Neural cell (in vitro differentiated cells): ENCODE results near the gene E2F2. TPM values are rescaled to one million over a fixed set of nuclear protein-coding genes. Genes with fewer than 3 reads are reported as not detected.

ENCODE experiments used
- H2AFZ ChIP-seq: fragments of 200-600, 300-800 bp; sonication (generic), shearing (Covaris generic); 2 replicates; pipeline ENCODE4 v1.6.0; 2014; ENCODE audit warnings: low read depth, mild to moderate bottlenecking, antibody characterized with exemption, low read length, moderate library complexity
- H3F3A ChIP-seq: fragments of 200-600 bp; shearing (Covaris generic); 2 replicates; pipeline ENCODE4 v1.6.1; 2016; ENCODE audit warnings: mild to moderate bottlenecking, moderate library complexity, mixed read lengths, antibody characterized with exemption, low read length; ENCODE audit not compliant: insufficient read depth, poor library complexity, severe bottlenecking
- H3K27ac ChIP-seq: fragments of 200-600, 300-800 bp; sonication (generic), shearing (Covaris generic); 2 replicates; pipeline ENCODE4 v1.5.1; 2014; ENCODE audit warnings: mild to moderate bottlenecking, low read length, moderate library complexity
- H3K27me3 ChIP-seq: fragments of 300-800, 200-600 bp; sonication (generic), shearing (Covaris generic); 2 replicates; pipeline ENCODE4 v1.6.0; 2014; ENCODE audit warnings: mild to moderate bottlenecking, low read depth, low read length, moderate library complexity; ENCODE audit not compliant: insufficient read depth
- H3K36me3 ChIP-seq: fragments of 300-800, 200-600 bp; sonication (generic), shearing (Covaris generic); 2 replicates; pipeline ENCODE4 v1.5.1; 2014; ENCODE audit warnings: mild to moderate bottlenecking, antibody characterized with exemption, low read length, moderate library complexity; ENCODE audit not compliant: insufficient read depth
- H3K4me2 ChIP-seq: fragments of 300-800, 200-600 bp; sonication (generic), shearing (Covaris generic); 2 replicates; pipeline ENCODE4 v1.6.0; 2014; ENCODE audit warnings: mild to moderate bottlenecking, low read length
- H3K4me3 ChIP-seq: fragments of 300-800, 200-600 bp; sonication (generic), shearing (Covaris generic); 2 replicates; pipeline ENCODE4 v1.5.1; 2014; ENCODE audit warnings: mild to moderate bottlenecking, low read length, moderate library complexity
- H3K79me2 ChIP-seq: fragments of 200-600 bp; shearing (Covaris generic); replicated peaks from 2 replicates; pipeline ENCODE4 v1.6.0; 2014; ENCODE audit warnings: mild to moderate bottlenecking, low read length, moderate library complexity; ENCODE audit not compliant: insufficient read depth
- H3K9ac ChIP-seq: fragments of 300-800, 200-600 bp; sonication (generic), shearing (Covaris generic); 2 replicates; pipeline ENCODE4 v1.6.1; 2016; ENCODE audit warnings: mild to moderate bottlenecking, low read length, mixed read lengths
- H3K9me2 ChIP-seq: fragments of 200-600 bp; shearing (Covaris generic); 2 replicates; pipeline ENCODE4 v1.6.1; 2016; ENCODE audit warnings: mild to moderate bottlenecking, low read length, mixed read lengths; ENCODE audit not compliant: insufficient read depth
- H3K9me3 ChIP-seq: fragments of 200-600, 300-800 bp; sonication (generic), shearing (Covaris generic); 2 replicates; pipeline ENCODE4 v1.6.1; 2016; ENCODE audit warnings: mild to moderate bottlenecking, mixed run types, low read length, moderate library complexity, mixed read lengths
- H4K20me1 ChIP-seq: fragments of 200-600 bp; shearing (Covaris generic); 2 replicates; pipeline ENCODE4 v1.6.1; 2016; ENCODE audit warnings: mild to moderate bottlenecking, mixed run types; ENCODE audit not compliant: insufficient read depth
- EP300 ChIP-seq: fragments of 450-650 bp; conservative IDR thresholded peaks from 2 replicates; pipeline ENCODE4 v1.6.1; 2014; ENCODE audit warnings: antibody characterized with exemption, mild to moderate bottlenecking, moderate library complexity; ENCODE audit not compliant: poor library complexity, severe bottlenecking
- EZH2 ChIP-seq: fragments of 200-600, 300-800 bp; shearing (Covaris generic), sonication (generic); IDR thresholded peaks from 2 replicates; pipeline ENCODE4 v1.6.1; 2014; ENCODE audit warnings: antibody characterized with exemption, low read length, borderline replicate concordance, mild to moderate bottlenecking; ENCODE audit not compliant: insufficient read depth, poor library complexity, severe bottlenecking
- MXI1 ChIP-seq: fragments of 450-650 bp; conservative IDR thresholded peaks from 2 replicates; pipeline ENCODE4 v1.6.1; 2014; ENCODE audit warnings: antibody characterized with exemption, mild to moderate bottlenecking; ENCODE audit not compliant: poor library complexity, severe bottlenecking
- POLR2AphosphoS5 ChIP-seq: IDR thresholded peaks from 2 replicates; pipeline ENCODE4 v1.6.1; 2012
- RAD21 ChIP-seq: fragments of 450-650 bp; conservative IDR thresholded peaks from 2 replicates; pipeline ENCODE4 v1.6.1; 2014; ENCODE audit warnings: antibody characterized with exemption, mild to moderate bottlenecking, moderate library complexity
- SMC3 ChIP-seq: fragments of 450-650 bp; conservative IDR thresholded peaks from 2 replicates; pipeline ENCODE4 v1.6.1; 2014; ENCODE audit warnings: antibody characterized with exemption, mild to moderate bottlenecking, moderate library complexity; ENCODE audit not compliant: poor library complexity
- TAF1 ChIP-seq: IDR thresholded peaks from 2 replicates; pipeline ENCODE4 v1.6.1; 2012; ENCODE audit warnings: low read depth
- polyA plus RNA-seq: library from polyadenylated mRNA; depleted of rRNA; stranded (reverse); fragments of >200 nt; gene quantifications from 2 replicates; pipeline ENCODE4 v1.2.3, GENCODE V29; 2014
- TF ChIP-seq, protein P1 (sequence below): IDR thresholded peaks from 2 replicates; pipeline ENCODE4 v1.6.1; 2012; ENCODE audit warnings: borderline replicate concordance
- TF ChIP-seq, protein P2 (sequence below): fragments of 450-650 bp; IDR thresholded peaks from 2 replicates; pipeline ENCODE4 v1.5.1; 2014; ENCODE audit warnings: antibody characterized with exemption, mild to moderate bottlenecking, moderate library complexity; ENCODE audit not compliant: poor library complexity, severe bottlenecking

The E2F2 gene
- polyA plus RNA-seq, 1 donor from 2014 or later: 0.16 TPM

GRCh38 chr1:23566304-23566703 lies 35.3 kb upstream of the E2F2 start:
- Histone ChIP-seq H4K20me1 (no peaks in the 10 kb centered on the region), H3K9me3 (no peaks in the 10 kb centered on the region), H3K9ac (no peak overlapping the region), H3K27me3 (peaks cover 11% of the 10 kb centered on the region), H3K9me2 (no peaks in the 10 kb centered on the region), H3K4me2 (no peak overlapping the region), H2AFZ (no peak overlapping the region), H3K36me3 (no peaks in the 10 kb centered on the region), H3K4me3 (no peak overlapping the region), H3K27ac (no peak overlapping the region), H3K79me2 (no peaks in the 10 kb centered on the region), H3F3A (no peaks in the 10 kb centered on the region)
- TF ChIP-seq TAF1: no peak
- no peak for TF ChIP-seq POLR2AphosphoS5
- no peak for TF ChIP-seq EZH2
- TF ChIP-seq, protein P1, sequence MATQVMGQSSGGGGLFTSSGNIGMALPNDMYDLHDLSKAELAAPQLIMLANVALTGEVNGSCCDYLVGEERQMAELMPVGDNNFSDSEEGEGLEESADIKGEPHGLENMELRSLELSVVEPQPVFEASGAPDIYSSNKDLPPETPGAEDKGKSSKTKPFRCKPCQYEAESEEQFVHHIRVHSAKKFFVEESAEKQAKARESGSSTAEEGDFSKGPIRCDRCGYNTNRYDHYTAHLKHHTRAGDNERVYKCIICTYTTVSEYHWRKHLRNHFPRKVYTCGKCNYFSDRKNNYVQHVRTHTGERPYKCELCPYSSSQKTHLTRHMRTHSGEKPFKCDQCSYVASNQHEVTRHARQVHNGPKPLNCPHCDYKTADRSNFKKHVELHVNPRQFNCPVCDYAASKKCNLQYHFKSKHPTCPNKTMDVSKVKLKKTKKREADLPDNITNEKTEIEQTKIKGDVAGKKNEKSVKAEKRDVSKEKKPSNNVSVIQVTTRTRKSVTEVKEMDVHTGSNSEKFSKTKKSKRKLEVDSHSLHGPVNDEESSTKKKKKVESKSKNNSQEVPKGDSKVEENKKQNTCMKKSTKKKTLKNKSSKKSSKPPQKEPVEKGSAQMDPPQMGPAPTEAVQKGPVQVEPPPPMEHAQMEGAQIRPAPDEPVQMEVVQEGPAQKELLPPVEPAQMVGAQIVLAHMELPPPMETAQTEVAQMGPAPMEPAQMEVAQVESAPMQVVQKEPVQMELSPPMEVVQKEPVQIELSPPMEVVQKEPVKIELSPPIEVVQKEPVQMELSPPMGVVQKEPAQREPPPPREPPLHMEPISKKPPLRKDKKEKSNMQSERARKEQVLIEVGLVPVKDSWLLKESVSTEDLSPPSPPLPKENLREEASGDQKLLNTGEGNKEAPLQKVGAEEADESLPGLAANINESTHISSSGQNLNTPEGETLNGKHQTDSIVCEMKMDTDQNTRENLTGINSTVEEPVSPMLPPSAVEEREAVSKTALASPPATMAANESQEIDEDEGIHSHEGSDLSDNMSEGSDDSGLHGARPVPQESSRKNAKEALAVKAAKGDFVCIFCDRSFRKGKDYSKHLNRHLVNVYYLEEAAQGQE: no peak
- no peak for TF ChIP-seq EP300
- no peak for TF ChIP-seq RAD21
- TF ChIP-seq, protein P2, sequence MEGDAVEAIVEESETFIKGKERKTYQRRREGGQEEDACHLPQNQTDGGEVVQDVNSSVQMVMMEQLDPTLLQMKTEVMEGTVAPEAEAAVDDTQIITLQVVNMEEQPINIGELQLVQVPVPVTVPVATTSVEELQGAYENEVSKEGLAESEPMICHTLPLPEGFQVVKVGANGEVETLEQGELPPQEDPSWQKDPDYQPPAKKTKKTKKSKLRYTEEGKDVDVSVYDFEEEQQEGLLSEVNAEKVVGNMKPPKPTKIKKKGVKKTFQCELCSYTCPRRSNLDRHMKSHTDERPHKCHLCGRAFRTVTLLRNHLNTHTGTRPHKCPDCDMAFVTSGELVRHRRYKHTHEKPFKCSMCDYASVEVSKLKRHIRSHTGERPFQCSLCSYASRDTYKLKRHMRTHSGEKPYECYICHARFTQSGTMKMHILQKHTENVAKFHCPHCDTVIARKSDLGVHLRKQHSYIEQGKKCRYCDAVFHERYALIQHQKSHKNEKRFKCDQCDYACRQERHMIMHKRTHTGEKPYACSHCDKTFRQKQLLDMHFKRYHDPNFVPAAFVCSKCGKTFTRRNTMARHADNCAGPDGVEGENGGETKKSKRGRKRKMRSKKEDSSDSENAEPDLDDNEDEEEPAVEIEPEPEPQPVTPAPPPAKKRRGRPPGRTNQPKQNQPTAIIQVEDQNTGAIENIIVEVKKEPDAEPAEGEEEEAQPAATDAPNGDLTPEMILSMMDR: no peak
- TF ChIP-seq MXI1: no peak
- TF ChIP-seq SMC3: no peak

DNA sequence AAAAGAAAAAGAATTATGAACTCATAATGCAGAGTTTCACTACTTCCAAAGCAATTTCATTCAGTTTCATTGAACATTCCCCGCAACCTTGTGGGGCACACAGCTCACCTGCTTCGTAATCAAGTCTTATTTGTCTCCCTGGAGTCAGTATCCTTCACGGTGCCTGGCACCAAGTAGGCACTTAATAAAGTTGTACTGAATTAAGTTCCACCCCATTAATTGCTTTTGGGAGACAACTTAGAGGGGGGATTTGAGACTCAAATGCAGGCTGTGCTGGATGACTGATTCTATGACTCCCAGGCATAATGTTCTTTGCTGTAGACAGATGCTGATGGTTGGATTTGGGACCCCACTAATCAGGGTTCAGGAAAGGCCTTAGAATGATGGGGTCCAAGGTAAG lies 34.7 kb upstream of the E2F2 start:
- no peaks in the 10 kb centered on the region for H4K20me1 ChIP-seq

More for the DNA sequence above, 34.7 kb upstream of the E2F2 start:
- Histone ChIP-seq H3K27me3 (peaks cover 11% of the 10 kb centered on the region), H3K27ac (no peak overlapping the region), H3K9me3 (no peaks in the 10 kb centered on the region), H3K4me2 (no peak overlapping the region), H3K9me2 (no peaks in the 10 kb centered on the region), H3K79me2 (no peaks in the 10 kb centered on the region), H3K36me3 (no peaks in the 10 kb centered on the region), H3K9ac (no peak overlapping the region), H3F3A (no peaks in the 10 kb centered on the region), H3K4me3 (no peak overlapping the region), H2AFZ (no peak overlapping the region)
- TF ChIP-seq POLR2AphosphoS5: no peak
- no peak for TF ChIP-seq SMC3
- TF ChIP-seq, protein P2: no peak
- TF ChIP-seq, protein P1: no peak
- TF ChIP-seq MXI1: no peak
